ENCODE results near the gene PPP1R14D.
A peak's percentile ranks its signal among the peaks of the same experiment; 100 is the strongest.

PPP1R14D gene

GRCh38 chr15:40828447-40829036, at the start of gene PPP1R14D:
Gene PPP1R14D, minus strand, starts transcription at chr15:40828708. Its CDS starts 67 bp downstream, at chr15:40828641.
- no peak for TF ChIP-seq CTCF (IDR thresholded peaks at IDR 0.05; ENCODE audit: low read depth, low read length)
- DNase-seq (ENCODE audit: extremely low read depth, low read depth), result no peak

- DNase-seq (ENCODE audit: extremely low read depth, low read depth), result no peak
- no peak for TF ChIP-seq CTCF (IDR thresholded peaks at IDR 0.05; ENCODE audit: low read depth, low read length)
Observed at GRCh38 chr15:40877694-40878093, 49.2 kb upstream of the PPP1R14D start.

- TF ChIP-seq CTCF (IDR thresholded peaks at IDR 0.05; ENCODE audit: low read depth, low read length), result no peak
- no peak for DNase-seq (ENCODE audit: extremely low read depth, low read depth)
Observed at GRCh38 chr15:40875991-40876730, 47.7 kb upstream of the PPP1R14D start.

GRCh38 chr15:40873694-40874561, 45.4 kb upstream of the PPP1R14D start, which contains the start of gene RHOV:
Gene RHOV, minus strand, starts transcription at chr15:40874234. Its CDS starts 95 bp downstream, at chr15:40874139.
- DNase-seq (ENCODE audit: extremely low read depth, low read depth), result no peak
- peak; percentile 18 for TF ChIP-seq CTCF (IDR thresholded peaks at IDR 0.05; ENCODE audit: low read depth, low read length)

- DNase-seq (ENCODE audit: extremely low read depth, low read depth), result no peak
- no peak for TF ChIP-seq CTCF (IDR thresholded peaks at IDR 0.05; ENCODE audit: low read depth, low read length)
Observed at GRCh38 chr15:40872791-40873693, 44.5 kb upstream of the PPP1R14D start.

- DNase-seq (ENCODE audit: extremely low read depth, low read depth), result no peak
- TF ChIP-seq CTCF (IDR thresholded peaks at IDR 0.05; ENCODE audit: low read depth, low read length), result no peak
Observed at GRCh38 chr15:40871749-40872617, 43.5 kb upstream of the PPP1R14D start.

All from AG09319 (cell line).